Mononuclear cell (primary cell): ENCODE data around the gene INF2. TPM values are rescaled to one million over a fixed set of nuclear protein-coding genes. Genes with fewer than 3 reads are reported as not detected.

ENCODE experiments used
- H3K27me3 ChIP-seq: 2 replicates; pipeline ENCODE4 v1.6.0; 2011; ENCODE audit warnings: low read length, control low read depth; ENCODE audit not compliant: insufficient read depth
- H3K4me1 ChIP-seq: 2 replicates; pipeline ENCODE4 v1.5.1; 2011; ENCODE audit warnings: mild to moderate bottlenecking, low read length, control low read depth; ENCODE audit not compliant: insufficient read depth
- H3K4me3 ChIP-seq: 2 replicates; pipeline ENCODE4 v1.5.1; 2011; ENCODE audit warnings: mild to moderate bottlenecking, low read length, moderate library complexity
- H3K9me3 ChIP-seq: 2 replicates; pipeline ENCODE4 v1.5.1; 2011; ENCODE audit warnings: low read depth, mild to moderate bottlenecking, control low read depth, low read length
- total RNA-seq: library from RNA; depleted of rRNA; stranded (reverse); fragments of >200 nt; gene quantifications from one replicate; pipeline ENCODE4 v1.2.3, GENCODE V29; 2012

The INF2 gene
- total RNA-seq, 1 donor: 21.6 TPM

DNA sequence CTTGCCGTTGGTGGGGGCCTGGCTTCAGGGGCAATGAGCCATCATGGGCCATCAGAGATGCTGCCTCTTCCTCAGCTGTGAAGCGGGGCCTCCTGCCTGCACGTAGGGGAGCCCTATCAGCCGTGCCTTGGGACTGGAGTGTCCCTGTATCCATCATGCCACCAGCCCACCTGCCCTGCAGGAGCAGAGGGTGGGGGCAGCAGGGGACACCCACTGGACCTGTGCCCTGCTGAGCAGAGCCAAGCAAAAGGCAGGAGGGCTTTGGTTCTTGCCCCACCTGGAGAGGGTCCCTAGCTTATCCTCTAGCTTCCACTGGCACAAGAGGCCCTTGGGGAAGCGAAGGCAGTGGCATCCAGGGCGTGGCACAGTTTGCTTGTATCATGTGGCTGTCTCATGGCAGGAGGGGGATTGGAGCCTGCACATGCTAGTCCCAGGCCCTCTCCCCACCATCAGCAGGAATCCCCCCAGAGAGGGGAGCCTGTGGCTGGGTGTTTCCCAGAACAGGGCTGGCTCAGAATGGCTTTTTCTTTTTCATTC lies 44.7 kb downstream of the INF2 start:
- Histone ChIP-seq H3K4me1 (peaks cover 10% of the 10 kb centered on the region), H3K27me3 (no peaks in the 10 kb centered on the region), H3K9me3 (no peaks in the 10 kb centered on the region), H3K4me3 (no peak overlapping the region)

GRCh38 chr14:104734601-104734990 lies 45.2 kb downstream of the INF2 start:
- Histone ChIP-seq H3K4me1 (peaks cover 10% of the 10 kb centered on the region), H3K27me3 (no peaks in the 10 kb centered on the region), H3K9me3 (no peaks in the 10 kb centered on the region), H3K4me3 (no peak overlapping the region)

GRCh38 chr14:104734991-104735779 lies 45.8 kb downstream of the INF2 start:
- Histone ChIP-seq H3K27me3 (no peaks in the 10 kb centered on the region), H3K4me1 (peaks cover 10% of the 10 kb centered on the region), H3K9me3 (no peaks in the 10 kb centered on the region), H3K4me3 (no peak overlapping the region)

GRCh38 chr14:104735830-104736642 lies 46.6 kb downstream of the INF2 start:
- Histone ChIP-seq H3K4me1 (peaks cover 10% of the 10 kb centered on the region), H3K27me3 (no peaks in the 10 kb centered on the region), H3K4me3 (no peak overlapping the region)

GRCh38 chr14:104738375-104739019 lies 49.1 kb downstream of the INF2 start:
- H3K9me3 ChIP-seq: no peaks in the 10 kb centered on the region
- H3K4me1 ChIP-seq: peaks cover 10% of the 10 kb centered on the region
- no peaks in the 10 kb centered on the region for H3K27me3 ChIP-seq
- no peak overlapping the region for H3K4me3 ChIP-seq

More at GRCh38 chr14:104735830-104736642, 46.6 kb downstream of the INF2 start:
- H3K9me3 ChIP-seq: no peaks in the 10 kb centered on the region

DNA sequence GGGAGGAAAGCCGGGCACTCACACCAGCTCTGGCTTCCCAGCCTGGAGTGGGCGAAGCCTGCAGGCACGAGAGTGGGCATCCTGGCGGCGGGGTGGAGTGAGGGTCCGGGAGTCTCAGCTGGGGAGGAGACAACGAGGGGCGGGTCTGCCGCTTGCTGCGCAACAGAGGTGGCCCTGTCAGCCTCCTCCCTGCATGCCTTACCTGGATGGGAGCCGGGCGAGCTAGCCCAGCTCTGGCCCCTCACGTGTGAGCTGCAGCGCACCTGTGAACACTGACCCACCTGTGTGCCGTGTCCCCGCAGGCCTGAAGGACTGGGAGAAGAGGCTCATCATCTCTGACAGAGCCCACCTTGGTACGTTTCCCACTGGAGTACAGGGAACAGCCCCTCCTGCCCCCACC lies 49.6 kb downstream of the INF2 start:
- H3K9me3 ChIP-seq: no peaks in the 10 kb centered on the region
- H3K4me1 ChIP-seq: peaks cover 10% of the 10 kb centered on the region
- H3K27me3 ChIP-seq: no peaks in the 10 kb centered on the region
- H3K4me3 ChIP-seq: no peak overlapping the region

GRCh38 chr14:104739546-104740516 lies 50.4 kb downstream of the INF2 start:
- no peaks in the 10 kb centered on the region for H3K27me3 ChIP-seq

GRCh38 chr14:104741108-104741802 lies 51.8 kb downstream of the INF2 start:
- Histone ChIP-seq H3K4me3 (no peak overlapping the region), H3K27me3 (no peaks in the 10 kb centered on the region), H3K4me1 (peaks cover 5% of the 10 kb centered on the region), H3K9me3 (no peaks in the 10 kb centered on the region)

More at GRCh38 chr14:104739546-104740516, 50.4 kb downstream of the INF2 start:
- Histone ChIP-seq H3K4me3 (no peak overlapping the region), H3K9me3 (no peaks in the 10 kb centered on the region), H3K4me1 (peaks cover 10% of the 10 kb centered on the region)

- H3K4me1 ChIP-seq: no peaks in the 10 kb centered on the region
- no peaks in the 10 kb centered on the region for H3K27me3 ChIP-seq
- H3K9me3 ChIP-seq: no peaks in the 10 kb centered on the region
- no peak overlapping the region for H3K4me3 ChIP-seq
These were observed 52.4 kb downstream of the INF2 start for GRCh38 chr14:104741803-104742251.

DNA sequence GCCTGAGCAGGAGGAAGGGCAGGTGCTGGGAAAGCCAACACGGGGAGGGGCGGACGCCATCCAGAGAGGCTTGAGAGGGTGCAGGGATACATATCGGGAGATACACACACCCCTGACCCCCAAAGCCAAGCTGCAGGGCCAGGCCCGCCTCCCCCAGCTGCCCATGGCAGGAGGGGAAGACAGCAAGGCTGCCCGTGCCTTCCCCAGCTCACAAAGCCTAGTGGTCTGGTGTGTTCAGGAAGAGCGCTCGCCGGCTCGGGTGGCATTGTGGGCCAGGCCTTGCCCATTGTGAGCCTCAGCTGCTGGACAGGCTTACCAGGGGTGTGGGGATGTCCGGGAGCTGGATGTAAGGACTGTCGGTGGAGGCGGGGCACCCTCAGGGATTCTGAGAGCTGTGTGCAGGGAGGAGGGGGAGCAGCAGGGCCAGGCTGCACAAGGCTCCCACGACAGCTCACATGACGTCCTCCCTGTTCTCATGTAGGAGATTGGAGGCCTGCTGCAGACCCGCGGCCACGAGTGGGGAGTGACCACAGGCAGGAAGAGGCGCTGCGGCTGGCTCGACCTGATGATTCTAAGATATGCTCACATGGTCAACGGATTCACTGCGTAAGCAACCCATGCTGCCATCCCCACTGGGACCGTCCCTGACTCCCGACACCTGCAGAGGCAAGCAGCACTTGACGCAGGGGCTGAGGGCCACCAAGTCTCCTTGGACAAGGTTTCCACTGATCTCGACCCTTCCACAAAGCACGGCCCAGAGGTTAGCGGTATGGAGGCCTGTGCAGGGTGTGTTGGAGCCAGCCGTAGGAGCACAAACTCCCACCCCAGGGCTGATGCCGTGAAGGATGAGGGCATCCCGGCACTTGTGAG lies 53.4 kb downstream of the INF2 start:
- Histone ChIP-seq H3K4me3 (no peak overlapping the region), H3K4me1 (no peaks in the 10 kb centered on the region), H3K9me3 (no peaks in the 10 kb centered on the region), H3K27me3 (no peaks in the 10 kb centered on the region)

GRCh38 chr14:104743461-104744380 lies 54.3 kb downstream of the INF2 start:
- no peaks in the 10 kb centered on the region for H3K4me1 ChIP-seq
- H3K27me3 ChIP-seq: no peaks in the 10 kb centered on the region
- no peaks in the 10 kb centered on the region for H3K9me3 ChIP-seq
- H3K4me3 ChIP-seq: no peak overlapping the region

- no peak overlapping the region for H3K4me3 ChIP-seq
- H3K27me3 ChIP-seq: no peaks in the 10 kb centered on the region
- no peaks in the 10 kb centered on the region for H3K4me1 ChIP-seq
- no peaks in the 10 kb centered on the region for H3K9me3 ChIP-seq
These were observed 55.1 kb downstream of the INF2 start for GRCh38 chr14:104744484-104744883.
